ENCODE data around the gene CTH.
"Not testable (repeated sequence)": the region's sequence is repeated elsewhere in the genome, so short reads cannot be mapped to it uniquely, and the experiment has no call there.

CTH gene

GRCh38 chr1:70410604-70411359 is at the start of gene CTH:
TSS of gene CTH (plus strand) at chr1:70411268. CDS start at chr1:70411416, 148 bp downstream.
- no peaks in the 10 kb centered on the region for H3K27me3 ChIP-seq (ENCODE audit: insufficient read depth, low read length)
- H3K79me2 ChIP-seq (ENCODE audit: control insufficient read depth, insufficient read depth, low read length, unreplicated experiment): no peaks in the 10 kb centered on the region
- peak within 1 kb of the TSS; percentile 99 for H3K4me3 ChIP-seq (ENCODE audit: low read depth, low read length)
- H3K4me1 ChIP-seq (ENCODE audit: control insufficient read depth, insufficient read depth, low read length, unreplicated experiment): peaks cover 4% of the 10 kb centered on the region
- H2AFZ ChIP-seq (ENCODE audit: low read length, unreplicated experiment): peak within 1 kb of the TSS; percentile 98
- H3K36me3 ChIP-seq (ENCODE audit: insufficient read depth, low read length): no peaks in the 10 kb centered on the region
- peak within 1 kb of the TSS; percentile 85 for H3K27ac ChIP-seq (ENCODE audit: low read depth, low read length)

GRCh38 chr1:70361727-70362398 is 49.2 kb upstream of the CTH start:
- Histone ChIP-seq H3K36me3 (ENCODE audit: insufficient read depth, low read length) (no peaks in the 10 kb centered on the region), H3K79me2 (ENCODE audit: control insufficient read depth, insufficient read depth, low read length, unreplicated experiment) (peaks cover 2% of the 10 kb centered on the region), H3K4me1 (ENCODE audit: control insufficient read depth, insufficient read depth, low read length, unreplicated experiment) (peaks cover 7% of the 10 kb centered on the region), H2AFZ (ENCODE audit: low read length, unreplicated experiment) (no peak overlapping the region), H3K27ac (ENCODE audit: low read depth, low read length) (peak overlapping the region; percentile 40), H3K27me3 (ENCODE audit: insufficient read depth, low read length) (no peaks in the 10 kb centered on the region), H3K4me3 (ENCODE audit: low read depth, low read length) (no peak overlapping the region)

- no peak overlapping the region for H3K27ac ChIP-seq (ENCODE audit: low read depth, low read length)
- no peak overlapping the region for H3K4me3 ChIP-seq (ENCODE audit: low read depth, low read length)
- H3K36me3 ChIP-seq (ENCODE audit: insufficient read depth, low read length): no peaks in the 10 kb centered on the region
- H3K27me3 ChIP-seq (ENCODE audit: insufficient read depth, low read length): no peaks in the 10 kb centered on the region
- peaks cover 7% of the 10 kb centered on the region for H3K4me1 ChIP-seq (ENCODE audit: control insufficient read depth, insufficient read depth, low read length, unreplicated experiment)
- no peak overlapping the region for H2AFZ ChIP-seq (ENCODE audit: low read length, unreplicated experiment)
- H3K79me2 ChIP-seq (ENCODE audit: control insufficient read depth, insufficient read depth, low read length, unreplicated experiment): no peaks in the 10 kb centered on the region
These were observed 46.6 kb upstream of the CTH start for GRCh38 chr1:70364439-70364838.

GRCh38 chr1:70366425-70366952 is 44.6 kb upstream of the CTH start:
- H3K4me1 ChIP-seq (ENCODE audit: control insufficient read depth, insufficient read depth, low read length, unreplicated experiment); H2AFZ ChIP-seq (ENCODE audit: low read length, unreplicated experiment); H3K36me3 ChIP-seq (ENCODE audit: insufficient read depth, low read length); H3K27ac ChIP-seq (ENCODE audit: low read depth, low read length); H3K27me3 ChIP-seq (ENCODE audit: insufficient read depth, low read length); H3K79me2 ChIP-seq (ENCODE audit: control insufficient read depth, insufficient read depth, low read length, unreplicated experiment); H3K4me3 ChIP-seq (ENCODE audit: low read depth, low read length): not testable (repeated sequence)

- not testable (repeated sequence) for H3K27me3 ChIP-seq (ENCODE audit: insufficient read depth, low read length)
These were observed 44.1 kb upstream of the CTH start for GRCh38 chr1:70366997-70367396.

GRCh38 chr1:70367397-70367796 is 43.7 kb upstream of the CTH start:
- not testable (repeated sequence) for H3K27ac ChIP-seq (ENCODE audit: low read depth, low read length); H3K4me1 ChIP-seq (ENCODE audit: control insufficient read depth, insufficient read depth, low read length, unreplicated experiment)

More at GRCh38 chr1:70366997-70367396, 44.1 kb upstream of the CTH start:
- H3K4me3 ChIP-seq (ENCODE audit: low read depth, low read length); H3K27ac ChIP-seq (ENCODE audit: low read depth, low read length); H2AFZ ChIP-seq (ENCODE audit: low read length, unreplicated experiment); H3K79me2 ChIP-seq (ENCODE audit: control insufficient read depth, insufficient read depth, low read length, unreplicated experiment); H3K36me3 ChIP-seq (ENCODE audit: insufficient read depth, low read length); H3K4me1 ChIP-seq (ENCODE audit: control insufficient read depth, insufficient read depth, low read length, unreplicated experiment): not testable (repeated sequence)

GRCh38 chr1:70371586-70371985 is 39.5 kb upstream of the CTH start:
- H3K79me2 ChIP-seq (ENCODE audit: control insufficient read depth, insufficient read depth, low read length, unreplicated experiment); H3K27me3 ChIP-seq (ENCODE audit: insufficient read depth, low read length); H3K4me3 ChIP-seq (ENCODE audit: low read depth, low read length); H3K4me1 ChIP-seq (ENCODE audit: control insufficient read depth, insufficient read depth, low read length, unreplicated experiment); H3K36me3 ChIP-seq (ENCODE audit: insufficient read depth, low read length); H2AFZ ChIP-seq (ENCODE audit: low read length, unreplicated experiment); H3K27ac ChIP-seq (ENCODE audit: low read depth, low read length): not testable (repeated sequence)

More at GRCh38 chr1:70367397-70367796, 43.7 kb upstream of the CTH start:
- not testable (repeated sequence) for H3K79me2 ChIP-seq (ENCODE audit: control insufficient read depth, insufficient read depth, low read length, unreplicated experiment); H3K4me3 ChIP-seq (ENCODE audit: low read depth, low read length); H3K27me3 ChIP-seq (ENCODE audit: insufficient read depth, low read length); H3K36me3 ChIP-seq (ENCODE audit: insufficient read depth, low read length); H2AFZ ChIP-seq (ENCODE audit: low read length, unreplicated experiment)

GRCh38 chr1:70372426-70372825 is 38.6 kb upstream of the CTH start:
- H3K27me3 ChIP-seq (ENCODE audit: insufficient read depth, low read length): no peaks in the 10 kb centered on the region
- H2AFZ ChIP-seq (ENCODE audit: low read length, unreplicated experiment): no peak overlapping the region
- H3K36me3 ChIP-seq (ENCODE audit: insufficient read depth, low read length): no peaks in the 10 kb centered on the region
- H3K4me1 ChIP-seq (ENCODE audit: control insufficient read depth, insufficient read depth, low read length, unreplicated experiment): no peaks in the 10 kb centered on the region
- no peak overlapping the region for H3K4me3 ChIP-seq (ENCODE audit: low read depth, low read length)
- no peak overlapping the region for H3K27ac ChIP-seq (ENCODE audit: low read depth, low read length)
- H3K79me2 ChIP-seq (ENCODE audit: control insufficient read depth, insufficient read depth, low read length, unreplicated experiment): no peaks in the 10 kb centered on the region

- H2AFZ ChIP-seq (ENCODE audit: low read length, unreplicated experiment); H3K36me3 ChIP-seq (ENCODE audit: insufficient read depth, low read length); H3K27ac ChIP-seq (ENCODE audit: low read depth, low read length); H3K4me3 ChIP-seq (ENCODE audit: low read depth, low read length); H3K4me1 ChIP-seq (ENCODE audit: control insufficient read depth, insufficient read depth, low read length, unreplicated experiment); H3K79me2 ChIP-seq (ENCODE audit: control insufficient read depth, insufficient read depth, low read length, unreplicated experiment); H3K27me3 ChIP-seq (ENCODE audit: insufficient read depth, low read length): not testable (repeated sequence)
These were observed 37.5 kb upstream of the CTH start for GRCh38 chr1:70373580-70373979.

GRCh38 chr1:70376196-70376595 is 34.9 kb upstream of the CTH start:
- Histone ChIP-seq H2AFZ (ENCODE audit: low read length, unreplicated experiment) (no peak overlapping the region), H3K27ac (ENCODE audit: low read depth, low read length) (no peak overlapping the region), H3K4me3 (ENCODE audit: low read depth, low read length) (no peak overlapping the region), H3K36me3 (ENCODE audit: insufficient read depth, low read length) (no peaks in the 10 kb centered on the region), H3K27me3 (ENCODE audit: insufficient read depth, low read length) (no peaks in the 10 kb centered on the region), H3K79me2 (ENCODE audit: control insufficient read depth, insufficient read depth, low read length, unreplicated experiment) (no peaks in the 10 kb centered on the region), H3K4me1 (ENCODE audit: control insufficient read depth, insufficient read depth, low read length, unreplicated experiment) (no peaks in the 10 kb centered on the region)

GRCh38 chr1:70382682-70383081 is 28.4 kb upstream of the CTH start:
- H3K27ac ChIP-seq (ENCODE audit: low read depth, low read length): no peak overlapping the region
- H3K27me3 ChIP-seq (ENCODE audit: insufficient read depth, low read length): no peaks in the 10 kb centered on the region
- H3K4me1 ChIP-seq (ENCODE audit: control insufficient read depth, insufficient read depth, low read length, unreplicated experiment): no peaks in the 10 kb centered on the region
- no peaks in the 10 kb centered on the region for H3K79me2 ChIP-seq (ENCODE audit: control insufficient read depth, insufficient read depth, low read length, unreplicated experiment)
- H3K4me3 ChIP-seq (ENCODE audit: low read depth, low read length): no peak overlapping the region
- H3K36me3 ChIP-seq (ENCODE audit: insufficient read depth, low read length): no peaks in the 10 kb centered on the region
- no peak overlapping the region for H2AFZ ChIP-seq (ENCODE audit: low read length, unreplicated experiment)

All from ACC112 (cell line).